SK-N-MC (cell line): ENCODE measurements around the gene PTBP2.

ENCODE experiments used
- EZH2 ChIP-seq: fragments of 200-600 bp; sonication (generic); IDR thresholded peaks from one replicate; pipeline ENCODE4 v1.6.1; 2017; ENCODE audit warnings: antibody characterized with exemption
- FOXP2 ChIP-seq: optimal IDR thresholded peaks from 2 replicates; pipeline ENCODE3; 2011; ENCODE audit warnings: mild to moderate bottlenecking, moderate library complexity; ENCODE audit not compliant: insufficient read depth; ENCODE audit errors: extremely low read length, control extremely low read depth
- POLR2AphosphoS5 ChIP-seq: IDR thresholded peaks from 2 replicates; pipeline ENCODE4 v1.6.1; 2012; ENCODE audit warnings: mild to moderate bottlenecking, low read depth, low read length, borderline replicate concordance

- TF ChIP-seq POLR2AphosphoS5: no peak
- no peak for TF ChIP-seq EZH2
- TF ChIP-seq FOXP2: no peak
Observed at GRCh38 chr1:96684744-96685143, 36.8 kb upstream of the PTBP2 start.
